GM12873 (cell line): Measurements from ENCODE around the gene ACAN.

Experiments used
- CTCF ChIP-seq: IDR thresholded peaks from 2 replicates; pipeline ENCODE4 v1.5.1; 2012; ENCODE audit warnings: low read depth, mild to moderate bottlenecking, moderate library complexity, low read length, control low read depth; ENCODE audit not compliant: insufficient read depth; ENCODE audit errors: missing control alignments

ACAN gene

DNA sequence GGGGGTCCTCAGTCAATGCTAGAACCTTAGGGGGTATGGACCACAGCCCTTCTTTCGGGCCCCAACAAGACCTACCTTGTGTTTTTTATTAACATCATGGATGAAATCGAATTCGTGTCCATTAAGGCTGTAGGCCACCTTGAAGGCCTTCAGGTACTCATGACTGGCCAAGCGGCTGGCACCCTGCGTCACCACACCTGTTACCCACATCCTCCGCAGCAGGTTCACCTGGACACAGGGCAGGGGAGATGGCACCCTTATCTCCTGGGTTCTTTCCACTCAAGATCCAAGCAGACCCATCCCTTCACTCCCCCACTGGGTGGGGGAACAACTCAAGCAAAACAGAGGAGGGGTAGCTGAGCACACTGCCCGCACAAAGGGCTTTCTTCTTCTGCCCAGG lies 103.3 kb downstream of the ACAN start:
- TF ChIP-seq CTCF: no peak

DNA sequence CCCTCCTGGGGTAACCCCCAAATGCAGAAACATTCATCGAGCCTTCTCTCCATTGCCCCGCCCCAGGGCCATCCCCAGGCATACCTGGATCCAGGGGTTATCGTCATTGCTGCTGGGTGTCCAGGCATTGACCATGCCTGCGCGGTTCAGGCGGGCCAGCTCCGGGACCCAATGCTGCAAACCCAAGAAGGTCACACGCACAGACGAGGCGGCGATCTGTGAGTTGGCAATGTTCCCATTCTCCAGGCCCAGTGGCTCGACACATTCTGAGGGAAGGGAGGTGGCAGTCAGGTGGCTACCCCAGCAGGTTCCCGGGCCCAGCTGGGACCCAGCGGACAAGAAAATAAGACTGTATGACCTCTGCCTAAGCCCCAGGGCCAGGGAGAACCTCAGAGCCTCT lies 103.9 kb downstream of the ACAN start:
- no peak for TF ChIP-seq CTCF

DNA sequence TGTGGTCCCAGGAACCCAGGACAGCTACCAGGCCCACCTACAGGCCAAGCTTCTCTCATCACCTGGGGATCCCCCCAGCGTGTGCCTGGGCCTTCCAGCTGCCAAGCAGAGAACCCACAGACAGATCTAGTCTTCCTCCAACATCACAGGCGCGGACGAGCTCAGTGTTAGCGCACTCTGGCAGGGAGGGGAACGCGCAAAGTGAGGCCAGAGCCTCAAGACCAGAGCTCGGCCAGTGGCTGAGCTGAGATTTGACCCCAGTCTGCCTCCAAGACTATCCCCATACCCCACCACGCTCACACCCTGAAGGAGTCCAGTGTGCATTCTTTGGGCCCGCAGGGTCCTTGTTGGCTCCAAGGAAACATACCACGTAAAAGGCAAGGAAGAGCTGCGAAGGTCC lies 104.9 kb downstream of the ACAN start:
- no peak for TF ChIP-seq CTCF

DNA sequence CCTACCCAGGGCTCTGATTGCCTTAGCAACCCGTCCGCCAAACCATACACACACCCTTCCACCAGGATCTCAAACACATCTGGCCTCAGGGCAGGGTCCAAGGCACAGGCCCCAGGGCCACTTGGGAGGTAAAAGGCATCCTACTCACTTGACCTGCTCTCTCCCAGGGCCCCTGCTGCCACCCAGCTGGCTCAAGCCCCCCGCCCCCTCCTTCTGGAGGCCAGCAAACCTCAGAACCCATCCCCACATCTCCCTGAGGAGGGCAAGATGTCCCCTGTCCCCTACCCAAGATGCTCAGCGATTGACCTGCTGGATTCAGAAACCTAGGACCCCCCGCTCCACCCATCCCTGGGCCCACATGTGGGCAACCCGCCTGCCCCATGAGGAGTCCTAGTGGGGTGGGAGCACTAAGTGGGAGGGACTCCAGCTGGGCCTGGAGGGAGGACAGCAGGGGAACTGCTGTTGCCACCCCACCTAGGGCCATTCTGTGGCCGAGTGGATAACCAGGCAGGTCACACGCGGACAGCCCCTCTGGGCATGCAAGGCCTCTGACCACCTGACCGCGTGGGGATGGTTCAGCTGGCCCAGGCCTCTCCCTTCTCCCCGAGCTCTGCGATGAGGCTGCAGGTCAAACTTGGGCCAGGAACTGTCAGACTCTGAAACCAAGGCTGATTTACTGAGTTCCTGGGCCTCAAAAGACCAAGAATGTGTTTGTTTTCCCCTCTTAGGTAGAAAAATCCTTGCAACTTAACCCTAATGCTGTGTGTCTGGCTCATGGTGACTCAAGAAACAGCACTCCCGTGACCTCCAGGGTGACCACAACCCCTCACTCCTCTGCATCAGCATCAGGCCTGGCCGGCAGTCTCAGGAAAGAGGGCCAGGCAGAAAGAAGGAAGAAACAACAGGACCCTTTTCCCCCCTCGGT lies 105.7 kb downstream of the ACAN start:
- no peak for TF ChIP-seq CTCF

DNA sequence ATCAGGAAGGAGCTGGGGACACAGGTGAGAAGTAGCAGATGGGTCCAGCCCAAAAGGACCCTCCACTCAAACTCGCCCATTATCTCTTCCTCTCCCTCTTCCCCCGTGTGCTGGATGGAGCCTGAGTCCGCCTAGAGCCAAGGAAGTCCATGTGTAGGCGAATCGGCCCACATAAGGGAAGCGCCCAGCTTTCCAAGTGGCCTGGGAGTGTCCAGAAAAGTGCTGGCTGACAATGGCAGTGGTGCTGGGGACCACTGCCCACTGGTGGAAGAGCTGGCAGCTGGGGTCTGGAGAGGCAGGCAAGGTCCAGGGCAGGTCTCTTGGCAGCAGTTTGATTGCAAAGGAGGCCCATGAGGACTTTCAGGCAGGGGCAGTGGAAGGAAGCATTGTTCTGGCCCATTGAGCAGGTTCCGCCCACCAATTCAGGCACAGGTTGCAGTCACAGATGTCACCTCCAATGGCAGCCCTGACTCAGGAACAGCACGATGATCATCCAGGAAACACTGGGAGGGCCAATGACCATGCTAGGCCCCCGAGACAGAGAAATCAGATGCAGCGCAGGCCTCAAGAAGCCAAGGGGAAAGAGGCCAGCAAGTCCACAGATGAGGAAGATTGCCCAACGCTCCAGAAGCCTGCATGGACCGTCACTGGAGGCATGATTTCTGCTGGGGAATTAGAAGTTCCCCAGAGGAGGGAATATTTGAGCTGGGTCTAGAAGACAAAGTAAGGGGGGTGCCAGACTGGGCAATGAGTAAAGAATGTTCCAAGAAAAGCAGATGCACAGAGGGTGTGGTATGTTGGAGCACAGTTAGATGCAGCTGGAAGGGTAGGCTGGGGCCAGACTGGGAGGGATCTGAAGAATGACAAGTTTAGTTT lies 107.0 kb downstream of the ACAN start:
- TF ChIP-seq CTCF: no peak

GRCh38 chr15:88911766-88912118 lies 108.5 kb downstream of the ACAN start:
- no peak for TF ChIP-seq CTCF

DNA sequence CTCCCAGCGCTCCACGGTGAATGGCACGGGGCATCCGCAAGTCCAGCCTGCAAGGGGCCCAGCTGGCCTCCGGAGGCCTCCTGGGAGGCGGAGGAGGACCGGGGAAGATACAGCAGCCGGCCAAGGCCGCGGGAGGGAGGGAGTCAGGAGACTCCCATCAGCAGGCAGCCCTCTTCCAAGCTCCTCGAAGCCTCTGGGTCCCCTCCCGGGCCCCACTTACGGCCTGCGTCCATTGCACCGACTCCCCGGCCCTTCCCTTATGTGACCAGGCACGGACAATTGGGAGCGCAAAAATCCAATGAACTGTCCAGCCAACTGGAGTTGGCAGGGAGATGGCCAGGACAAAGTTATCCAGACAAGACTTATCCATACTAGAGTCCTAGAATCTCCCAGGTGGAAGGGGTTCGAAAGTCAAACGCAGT lies 109.3 kb downstream of the ACAN start:
- TF ChIP-seq CTCF: no peak
